GM18867 (cell line): ENCODE data around the gene GPX7.

Experiments
- ATAC-seq: cut with Tn5 transposase; IDR thresholded peaks from one replicate; pipeline ENCODE4 v1.9.1; 2021; ENCODE audit warnings: mild to moderate bottlenecking, moderate library complexity; ENCODE audit not compliant: unreplicated experiment

Gene GPX7

GRCh38 chr1:52627028-52627427, 24.9 kb downstream of the GPX7 start:
- ATAC-seq: no peak

- no peak for ATAC-seq
Measured at GRCh38 chr1:52628614-52629324, 26.6 kb downstream of the GPX7 start.

- ATAC-seq: no peak
Measured at GRCh38 chr1:52629325-52629643, 27.1 kb downstream of the GPX7 start.

DNA sequence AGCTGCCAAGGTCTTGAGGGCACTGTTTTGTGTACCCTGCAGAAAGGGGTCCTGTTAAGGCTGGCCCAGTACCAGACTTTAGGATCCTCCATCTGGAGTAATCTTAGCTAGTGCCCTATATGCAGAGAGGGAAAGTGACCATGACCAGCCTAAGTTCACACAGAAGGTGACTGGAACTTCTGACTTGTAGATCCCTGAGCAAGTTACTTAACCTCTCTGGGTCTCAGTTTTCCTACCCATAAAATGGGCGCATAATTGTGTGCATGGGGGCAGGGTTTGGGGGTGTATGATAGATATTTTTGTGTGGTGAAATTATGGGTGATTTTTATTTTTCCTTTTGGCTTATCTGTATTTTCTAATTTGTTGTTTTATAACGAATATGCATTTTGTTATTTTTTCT, 27.5 kb downstream of the GPX7 start:
- ATAC-seq: no peak

DNA sequence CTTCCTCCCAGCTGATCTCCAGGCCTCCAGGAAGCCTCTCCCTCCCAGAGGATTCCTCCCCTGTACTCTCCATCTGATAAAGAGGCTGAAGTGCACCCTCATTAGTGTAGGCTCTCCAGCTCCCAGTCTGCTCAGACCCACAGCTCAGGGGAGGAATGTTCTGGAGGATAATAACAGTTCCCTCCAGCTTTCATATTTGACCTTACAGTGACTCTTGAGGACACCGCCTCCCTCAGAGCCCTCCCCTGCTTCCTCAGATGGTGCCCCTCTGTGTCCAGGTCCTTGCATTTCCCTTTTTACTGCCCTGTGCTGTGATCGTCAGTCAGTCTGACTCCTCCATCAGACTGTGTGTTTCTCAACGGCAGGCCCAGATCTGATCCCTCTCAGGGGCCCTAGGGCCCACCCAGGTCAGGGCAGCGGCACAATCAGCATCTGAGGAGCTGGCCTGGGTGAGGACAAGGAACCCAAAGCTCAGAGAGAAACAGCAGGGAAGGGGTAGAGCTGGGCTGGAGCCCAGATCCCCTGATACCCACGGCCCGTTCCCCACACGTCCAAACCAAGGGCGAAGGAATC, 29.7 kb downstream of the GPX7 start:
- ATAC-seq: no peak

DNA sequence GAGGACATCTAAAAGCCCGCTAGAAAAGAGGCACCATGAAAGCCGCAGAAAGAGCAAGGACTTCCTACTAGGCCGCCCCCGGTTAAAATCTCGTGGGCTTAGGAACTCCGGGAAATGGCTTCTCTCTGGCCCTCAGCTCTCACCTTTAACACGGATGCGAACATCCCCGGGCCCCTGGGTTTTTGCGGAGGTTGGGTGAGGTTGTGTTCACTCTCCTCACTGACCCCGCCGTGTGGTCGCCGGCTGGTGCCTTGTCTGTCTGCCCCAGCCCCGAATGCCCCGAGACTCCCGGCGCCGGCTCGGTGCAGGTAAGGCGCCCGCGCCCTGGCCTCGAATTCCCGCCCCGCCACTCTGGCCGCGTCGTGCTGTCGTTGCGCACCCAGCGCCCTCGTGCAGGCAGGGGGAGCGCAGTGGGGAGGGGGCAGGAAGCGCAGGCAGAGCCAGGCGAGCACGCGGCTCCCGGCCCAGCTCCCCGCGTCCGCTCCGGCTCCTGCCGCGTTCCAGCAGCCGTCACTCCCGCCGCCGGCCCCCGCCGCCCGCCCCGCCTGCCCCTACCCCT, 30.6 kb downstream of the GPX7 start, which contains the start of gene SHISAL2A:
Gene SHISAL2A, plus strand, starts transcription at position 437 of the 559 bp plus-strand sequence. CDS start 326 bp downstream, outside the sequence.
- ATAC-seq: no peak

- ATAC-seq: no peak
Measured at GRCh38 chr1:52633291-52633754, 31.2 kb downstream of the GPX7 start.

- no peak for ATAC-seq
Measured at GRCh38 chr1:52634111-52634510, 31.9 kb downstream of the GPX7 start.

- no peak for ATAC-seq
Measured at GRCh38 chr1:52635321-52636089, 33.3 kb downstream of the GPX7 start.

DNA sequence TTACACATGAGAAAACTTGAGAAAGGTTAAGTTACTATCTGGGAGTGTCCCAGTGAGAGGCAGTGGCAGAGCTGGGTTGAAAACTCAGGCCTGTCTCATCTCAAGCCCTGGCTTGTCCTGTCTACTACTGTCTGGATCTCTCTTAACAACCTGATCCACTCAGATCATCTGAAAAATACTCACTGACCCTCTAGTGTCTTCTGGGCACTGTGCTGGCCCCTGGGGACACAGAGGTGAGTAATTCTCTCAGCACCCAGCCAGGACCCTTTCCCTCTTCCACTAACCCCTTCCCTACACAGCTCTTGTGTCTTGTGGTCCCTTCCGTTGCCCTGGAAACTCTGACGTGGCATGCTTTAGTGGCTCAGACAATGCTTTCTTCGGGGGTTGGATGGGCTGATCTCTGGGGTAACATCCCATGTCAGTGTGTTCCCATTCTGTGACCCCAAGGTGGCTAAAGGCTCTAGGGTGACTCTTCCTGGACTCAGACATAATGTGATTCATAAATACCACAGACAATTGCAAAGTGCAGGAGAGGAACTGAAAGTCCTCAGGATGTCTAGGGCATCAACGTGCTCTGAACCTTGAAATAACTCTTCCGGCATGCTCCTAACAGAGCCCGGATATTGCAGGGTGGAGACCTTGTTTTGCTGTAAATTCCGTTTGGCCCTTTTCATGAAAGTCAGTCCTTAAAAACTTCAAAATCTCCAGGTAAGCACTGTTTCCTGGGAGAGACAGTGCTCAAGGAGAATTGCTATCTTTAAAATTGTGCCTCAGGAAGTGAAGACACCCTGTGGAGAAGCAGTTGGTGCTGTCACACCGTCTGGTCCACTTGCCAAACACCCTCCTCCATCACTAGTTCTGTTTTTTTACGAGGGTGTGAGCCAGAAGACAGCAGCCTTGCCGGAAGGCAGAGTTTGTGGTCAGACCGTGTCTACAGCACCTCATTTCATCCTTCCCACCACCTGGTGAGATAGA, 34.8 kb downstream of the GPX7 start:
- peak; percentile 79 for ATAC-seq

- ATAC-seq: no peak
Measured at GRCh38 chr1:52637946-52638345, 35.8 kb downstream of the GPX7 start.

- no peak for ATAC-seq
Measured at GRCh38 chr1:52640697-52641096, 38.5 kb downstream of the GPX7 start.

GRCh38 chr1:52641307-52641706, 39.1 kb downstream of the GPX7 start:
- ATAC-seq: no peak

GRCh38 chr1:52645261-52645660, 43.1 kb downstream of the GPX7 start:
- no peak for ATAC-seq

DNA sequence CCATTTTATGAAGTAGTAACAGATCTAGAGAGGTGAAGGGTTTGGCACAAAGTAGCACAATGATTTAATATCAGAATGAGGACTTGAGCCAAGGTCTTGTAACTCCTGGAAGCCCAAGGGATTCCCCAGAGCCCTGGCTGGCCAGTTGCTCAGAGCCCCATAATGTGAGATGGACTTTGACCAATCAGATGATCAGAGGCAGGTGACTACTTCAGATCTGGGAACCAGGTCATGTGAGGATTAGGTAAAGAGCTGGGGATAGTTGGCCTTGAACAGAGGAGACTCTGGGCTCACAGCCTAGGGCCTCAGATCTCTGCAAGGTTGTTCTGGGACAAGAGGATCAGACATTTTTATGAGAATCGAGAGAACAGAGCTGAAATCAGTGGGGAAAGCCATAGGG, 49.7 kb downstream of the GPX7 start:
- ATAC-seq: no peak

DNA sequence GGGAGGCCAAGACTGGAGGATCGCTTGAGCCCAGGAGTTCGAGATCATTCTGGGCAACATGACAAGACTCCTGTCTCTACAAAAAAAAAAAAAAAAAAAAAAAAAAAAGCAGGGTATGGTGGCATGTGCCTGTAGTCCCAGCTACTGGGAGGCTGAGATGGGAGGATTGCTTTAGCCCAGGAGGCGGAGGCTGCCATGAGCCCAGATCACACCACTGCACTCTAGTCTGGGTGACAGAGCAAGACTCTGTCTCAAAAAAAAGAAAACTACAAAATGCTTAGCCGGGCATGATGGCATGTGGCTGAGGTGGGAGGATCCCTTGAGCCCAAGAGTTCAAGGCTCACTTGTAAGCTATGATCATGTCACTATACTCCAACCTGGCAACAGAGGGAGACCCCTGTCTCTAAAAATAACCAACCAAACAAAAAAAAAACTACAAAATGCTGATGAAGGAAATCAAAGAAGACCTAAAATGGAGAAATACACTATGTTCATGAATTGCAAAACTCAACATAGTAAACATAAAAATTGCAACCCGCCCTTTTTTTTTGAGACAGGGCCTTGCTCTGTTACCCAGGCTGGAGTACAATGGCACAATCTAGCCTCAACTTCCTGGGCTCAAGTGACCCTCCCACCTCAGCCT, 51.2 kb downstream of the GPX7 start:
- no peak for ATAC-seq

- no peak for ATAC-seq
Measured at GRCh38 chr1:52654063-52654462, 51.9 kb downstream of the GPX7 start.

GRCh38 chr1:52657702-52658101, 55.5 kb downstream of the GPX7 start:
- ATAC-seq: no peak
